Body of pancreas (tissue), 4 donors: Measurements from ENCODE around the gene PTPRN2. TPM values are rescaled to one million over a fixed set of nuclear protein-coding genes. Genes with fewer than 3 reads are reported as not detected.
A peak's percentile ranks its signal among the peaks of the same experiment; 100 is the strongest.

ENCODE experiments used
- ATAC-seq: fragments of 150-250 bp; one replicate; pipeline ENCODE4 v1.9.1; 2016
- DNase-seq, 4 donors: peaks; one replicate each; pipeline ENCODE4 v3.0.0-alpha.2; 2019
- H3K27ac ChIP-seq, 4 donors: fragments of 200-600 bp; sonication (generic); 1 replicate in 3 of 4; 2 replicates in 1 of 4; pipeline versions ENCODE4 v1.5.1 to v1.6.1; 2016 to 2019; ENCODE audit warnings: mild to moderate bottlenecking in 1 of 4, mixed read lengths in 1 of 4, moderate library complexity in 1 of 4
- H3K27me3 ChIP-seq, 2 donors: fragments of 200-600 bp; sonication (generic); one replicate each; pipeline ENCODE4 v1.6.0; 2016; ENCODE audit warnings: mild to moderate bottlenecking in 1 of 2
- H3K36me3 ChIP-seq, 2 donors: fragments of 200-600 bp; sonication (generic); replicated peaks in 1 of 2; 2 replicates each; pipeline ENCODE4 v1.5.1; 2016; ENCODE audit warnings: low read depth in 2 of 2; ENCODE audit not compliant: insufficient read depth in 1 of 2
- H3K4me1 ChIP-seq: fragments of 200-600 bp; sonication (generic); one replicate; pipeline ENCODE4 v1.6.0; 2016
- H3K4me3 ChIP-seq, 2 donors: fragments of 200-600 bp; sonication (generic); 1 replicate in 1 of 2; 2 replicates in 1 of 2; pipeline ENCODE4 v1.5.1; 2016 to 2019
- H3K9me3 ChIP-seq, 3 donors: fragments of 200-600 bp; sonication (generic); 1 replicate in 2 of 3; 2 replicates in 1 of 3; pipeline ENCODE4 v1.5.1; 2016
- CTCF ChIP-seq, 7 experiments: fragments of 450-650 bp in 4 of 7; fragments of 200-600 bp in 3 of 7; sonication (generic) in 3 of 7; IDR thresholded peaks; one replicate each; pipeline ENCODE4 v1.5.1; 2016 to 2019; ENCODE audit warnings: antibody characterized with exemption in 7 of 7
- POLR2A ChIP-seq, 3 donors: fragments of 450-650 bp; IDR thresholded peaks; one replicate each; pipeline ENCODE4 v1.6.1; 2016; ENCODE audit warnings: antibody characterized with exemption in 3 of 3, mild to moderate bottlenecking in 2 of 3
- WGBS, 2 donors: methylation state at CpG; one replicate each; pipeline ENCODE4 v1.1.5; 2017; 5-methylcytosine and 5-hydroxymethylcytosine counted together
- intact Hi-C: fragments of 100-400 bp; cut with DNase I; formaldehyde crosslinking; loops from one replicate; pipeline ENCODE4 v1.15.1; 2023
- total RNA-seq, 2 donors: library from RNA; depleted of rRNA; stranded (reverse); fragments of >200 nt; gene quantifications; one replicate each; pipeline ENCODE4 v1.1.0, GENCODE V29; 2016

The PTPRN2 gene
- total RNA-seq, 2 donors from 2014 or later: 31.6 to 76.1 TPM

GRCh38 chr7:157754416-157754790 lies 833.2 kb downstream of the PTPRN2 start:
- H3K36me3 ChIP-seq: no peaks in the 10 kb centered on the region
- TF ChIP-seq POLR2A (IDR thresholded peaks at IDR 0.05) (no peak), CTCF (IDR thresholded peaks at IDR 0.05) (no peak)
- intact Hi-C loops: no loop called here
- no peak overlapping the region for H3K27ac ChIP-seq
- DNase-seq (peak in 1 of 4 donors; percentile 11), ATAC-seq (no peak)
- WGBS, 2 donors: 76 to 84% methylated on average over 9 of the region's 9 CpGs
- H3K4me3 ChIP-seq: no peak overlapping the region
- H3K27me3 ChIP-seq: no peaks in the 10 kb centered on the region
- no peaks in the 10 kb centered on the region for H3K4me1 ChIP-seq
- no peaks in the 10 kb centered on the region for H3K9me3 ChIP-seq

GRCh38 chr7:157753713-157754415 lies 833.8 kb downstream of the PTPRN2 start:
- Histone ChIP-seq H3K4me1 (no peaks in the 10 kb centered on the region), H3K27me3 (no peaks in the 10 kb centered on the region), H3K4me3 (no peak overlapping the region), H3K36me3 (no peaks in the 10 kb centered on the region), H3K27ac (no peak overlapping the region), H3K9me3 (no peaks in the 10 kb centered on the region)
- intact Hi-C loops: no loop called here
- ATAC-seq (no peak), DNase-seq (peak in 1 of 4 donors; percentile 9)
- 87 to 92% methylated on average over 17 to 21 of the region's 21 CpGs for WGBS, 2 donors
- TF ChIP-seq POLR2A (IDR thresholded peaks at IDR 0.05) (no peak), CTCF (IDR thresholded peaks at IDR 0.05) (no peak)

- DNase-seq: no peak
- 77 to 100% methylated on average over 4 to 15 of the region's 18 CpGs for WGBS, 2 donors
- intact Hi-C loops: no loop called here
- Histone ChIP-seq H3K4me1 (no peaks in the 10 kb centered on the region), H3K27ac (no peak overlapping the region), H3K4me3 (no peak overlapping the region), H3K9me3 (no peaks in the 10 kb centered on the region), H3K27me3 (no peaks in the 10 kb centered on the region), H3K36me3 (no peaks in the 10 kb centered on the region)
- TF ChIP-seq POLR2A (IDR thresholded peaks at IDR 0.05) (no peak), CTCF (IDR thresholded peaks at IDR 0.05) (no peak)
- no peak for ATAC-seq
Observed at GRCh38 chr7:157752832-157753291, 834.8 kb downstream of the PTPRN2 start.

GRCh38 chr7:157751951-157752673 lies 835.5 kb downstream of the PTPRN2 start:
- Histone ChIP-seq H3K27ac (no peak overlapping the region), H3K4me3 (no peak overlapping the region), H3K9me3 (no peaks in the 10 kb centered on the region), H3K4me1 (no peaks in the 10 kb centered on the region), H3K36me3 (no peaks in the 10 kb centered on the region), H3K27me3 (no peaks in the 10 kb centered on the region)
- TF ChIP-seq CTCF (IDR thresholded peaks at IDR 0.05): no peak
- no peak for TF ChIP-seq POLR2A (IDR thresholded peaks at IDR 0.05)
- no peak for ATAC-seq
- intact Hi-C loops: no loop called here
- no peak for DNase-seq
- 85 to 91% methylated on average over 14 to 27 of the region's 27 CpGs for WGBS, 2 donors
